ENCODE results near the gene SEMA3A.

The SEMA3A gene

GRCh38 chr7:84210301-84210700, 15.7 kb upstream of the SEMA3A start:
- DNase-seq (ENCODE audit: insufficient read length, low spot score) = no peak
- no peak for TF ChIP-seq CTCF (IDR thresholded peaks at IDR 0.05; ENCODE audit: insufficient read depth, missing control alignments)
- FAIRE-seq = no peak

GRCh38 chr7:84209006-84209405, 14.4 kb upstream of the SEMA3A start:
- TF ChIP-seq CTCF (IDR thresholded peaks at IDR 0.05; ENCODE audit: insufficient read depth, missing control alignments) = no peak
- no peak for DNase-seq (ENCODE audit: insufficient read length, low spot score)
- no peak for FAIRE-seq

GRCh38 chr7:84207615-84208014, 13.0 kb upstream of the SEMA3A start:
- no peak for DNase-seq (ENCODE audit: insufficient read length, low spot score)
- FAIRE-seq = no peak
- no peak for TF ChIP-seq CTCF (IDR thresholded peaks at IDR 0.05; ENCODE audit: insufficient read depth, missing control alignments)

GRCh38 chr7:84207025-84207424, 12.4 kb upstream of the SEMA3A start:
- TF ChIP-seq CTCF (IDR thresholded peaks at IDR 0.05; ENCODE audit: insufficient read depth, missing control alignments) = no peak
- FAIRE-seq (no peak), DNase-seq (ENCODE audit: insufficient read length, low spot score) (no peak)

- FAIRE-seq (no peak), DNase-seq (ENCODE audit: insufficient read length, low spot score) (no peak)
- no peak for TF ChIP-seq CTCF (IDR thresholded peaks at IDR 0.05; ENCODE audit: insufficient read depth, missing control alignments)
These were observed 10.1 kb upstream of the SEMA3A start for GRCh38 chr7:84204655-84205054.

GRCh38 chr7:84202855-84203254, 8.3 kb upstream of the SEMA3A start:
- DNase-seq (ENCODE audit: insufficient read length, low spot score) = peak; percentile 30
- FAIRE-seq = peak; percentile 96
- TF ChIP-seq CTCF (IDR thresholded peaks at IDR 0.05; ENCODE audit: insufficient read depth, missing control alignments) = no peak

GRCh38 chr7:84200859-84201258, 6.3 kb upstream of the SEMA3A start:
- FAIRE-seq = no peak
- no peak for TF ChIP-seq CTCF (IDR thresholded peaks at IDR 0.05; ENCODE audit: insufficient read depth, missing control alignments)
- no peak for DNase-seq (ENCODE audit: insufficient read length, low spot score)

Data from D721Med (cell line).